Measurements from ENCODE around the gene BAZ1B. TPM values are rescaled to one million over a fixed set of nuclear protein-coding genes. Genes with fewer than 3 reads are reported as not detected.
"Not testable (repeated sequence)": the region's sequence is repeated elsewhere in the genome, so short reads cannot be mapped to it uniquely, and the experiment has no call there.

Gene BAZ1B
- total RNA-seq, 1 donor from 2014 or later, result 47.2 TPM

GRCh38 chr7:73539709-73540108, 17.6 kb upstream of the BAZ1B start:
- no peak for DNase-seq (ENCODE audit: low read depth)
- no peak overlapping the region for H3K4me3 ChIP-seq (ENCODE audit: low read depth, low read length)
- TF ChIP-seq CTCF (conservative IDR thresholded peaks at IDR 0.05; ENCODE audit: low read depth, low read length), result no peak

GRCh38 chr7:73538510-73538909, 16.4 kb upstream of the BAZ1B start:
- H3K4me3 ChIP-seq (ENCODE audit: low read depth, low read length); DNase-seq (ENCODE audit: low read depth): not testable (repeated sequence)

- no peak for TF ChIP-seq CTCF (conservative IDR thresholded peaks at IDR 0.05; ENCODE audit: low read depth, low read length)
- DNase-seq (ENCODE audit: low read depth), result no peak
- no peak overlapping the region for H3K4me3 ChIP-seq (ENCODE audit: low read depth, low read length)
Measured at GRCh38 chr7:73537051-73537450, 15.0 kb upstream of the BAZ1B start.

- no peak for DNase-seq (ENCODE audit: low read depth)
- H3K4me3 ChIP-seq (ENCODE audit: low read depth, low read length), result no peak overlapping the region
- TF ChIP-seq CTCF (conservative IDR thresholded peaks at IDR 0.05; ENCODE audit: low read depth, low read length), result no peak
Measured at GRCh38 chr7:73536479-73536878, 14.4 kb upstream of the BAZ1B start.

- not testable (repeated sequence) for DNase-seq (ENCODE audit: low read depth); H3K4me3 ChIP-seq (ENCODE audit: low read depth, low read length)
Measured at GRCh38 chr7:73535918-73536317, 13.8 kb upstream of the BAZ1B start.

GRCh38 chr7:73533742-73534141, 11.6 kb upstream of the BAZ1B start:
- TF ChIP-seq CTCF (conservative IDR thresholded peaks at IDR 0.05; ENCODE audit: low read depth, low read length), result no peak
- no peak for DNase-seq (ENCODE audit: low read depth)
- H3K4me3 ChIP-seq (ENCODE audit: low read depth, low read length), result no peak overlapping the region

- no peak for TF ChIP-seq CTCF (conservative IDR thresholded peaks at IDR 0.05; ENCODE audit: low read depth, low read length)
- no peak for DNase-seq (ENCODE audit: low read depth)
- no peak overlapping the region for H3K4me3 ChIP-seq (ENCODE audit: low read depth, low read length)
Measured at GRCh38 chr7:73532224-73532623, 10.1 kb upstream of the BAZ1B start.

- no peak overlapping the region for H3K4me3 ChIP-seq (ENCODE audit: low read depth, low read length)
- no peak for DNase-seq (ENCODE audit: low read depth)
- TF ChIP-seq CTCF (conservative IDR thresholded peaks at IDR 0.05; ENCODE audit: low read depth, low read length), result no peak
Measured at GRCh38 chr7:73530800-73531199, 8.7 kb upstream of the BAZ1B start.

Data from epithelial cell of proximal tubule (primary cell).